Naive thymus-derived CD4-positive, alpha-beta T cell (primary cell): Measurements from ENCODE around the gene HOXA2. TPM values are rescaled to one million over a fixed set of nuclear protein-coding genes. Genes with fewer than 3 reads are reported as not detected.

ENCODE experiments used
- ATAC-seq: fragments of 150-1000 bp; cut with Tn5 transposase; 2 replicates; pipeline ENCODE4 v1.10.0; 2021; ENCODE audit warnings: mild to moderate bottlenecking, moderate library complexity
- CTCF ChIA-PET: fragments of 350-600 bp; sonication (Branson Sonifier 250); formaldehyde crosslinking; loops from one replicate; lab custom pipeline; 2021; ENCODE audit warnings: antibody characterized with exemption; lab: Charles Lee
- POLR2A ChIA-PET: fragments of 350-600 bp; sonication (Branson Sonifier 250); formaldehyde crosslinking; loops from one replicate; lab custom pipeline; 2021; ENCODE audit warnings: antibody characterized with exemption, inconsistent platforms; lab: Charles Lee
- DNase-seq, 9 donors: peaks; one replicate each; pipeline versions ENCODE4 v3.0.0 to v3.0.0-alpha.2; 2020 to 2022; ENCODE audit warnings: mixed read lengths in 1 of 9
- H3K27ac ChIP-seq: one replicate; pipeline ENCODE4 v1.7.0; 2013; ENCODE audit warnings: mild to moderate bottlenecking, low read depth, low read length, moderate library complexity
- H3K27me3 ChIP-seq, 2 donors: one replicate each; pipeline ENCODE4 v1.7.0; 2013; ENCODE audit warnings: low read length in 2 of 2, mild to moderate bottlenecking in 2 of 2, moderate library complexity in 2 of 2; ENCODE audit not compliant: control insufficient read depth in 2 of 2, insufficient read depth in 2 of 2
- H3K36me3 ChIP-seq, 3 experiments: 1 replicate in 2 of 3; 2 replicates in 1 of 3; pipeline ENCODE4 v1.7.0; 2013; ENCODE audit warnings: low read length in 3 of 3, mild to moderate bottlenecking in 3 of 3, moderate library complexity in 1 of 3; ENCODE audit not compliant: insufficient read depth in 3 of 3, control insufficient read depth in 2 of 3
- H3K4me1 ChIP-seq, 2 donors: one replicate each; pipeline ENCODE4 v1.7.0; 2013; ENCODE audit warnings: low read length in 2 of 2, mild to moderate bottlenecking in 2 of 2, moderate library complexity in 1 of 2; ENCODE audit not compliant: control insufficient read depth in 2 of 2, insufficient read depth in 2 of 2
- H3K4me3 ChIP-seq: 2 replicates; pipeline ENCODE4 v1.7.0; 2013; ENCODE audit warnings: mild to moderate bottlenecking, low read length
- H3K9me3 ChIP-seq, 3 experiments: 1 replicate in 2 of 3; 2 replicates in 1 of 3; pipeline ENCODE4 v1.7.0; 2013; ENCODE audit warnings: low read length in 3 of 3; ENCODE audit not compliant: control insufficient read depth in 2 of 3
- H3K27ac Mint-ChIP-seq, 9 donors: one replicate each; pipeline ENCODE4 v1.8.0; 2020 to 2022; ENCODE audit warnings: mixed read lengths in 9 of 9, mild to moderate bottlenecking in 8 of 9, moderate library complexity in 5 of 9, inconsistent platforms in 2 of 9
- H3K27me3 Mint-ChIP-seq, 5 donors: one replicate each; pipeline ENCODE4 v1.8.0; 2021 to 2022; ENCODE audit warnings: mixed read lengths in 5 of 5, mild to moderate bottlenecking in 1 of 5
- H3K36me3 Mint-ChIP-seq, 5 donors: one replicate each; pipeline ENCODE4 v1.8.0; 2020 to 2022; ENCODE audit warnings: mixed read lengths in 5 of 5, mild to moderate bottlenecking in 3 of 5, inconsistent platforms in 1 of 5
- H3K4me1 Mint-ChIP-seq, 7 donors: one replicate each; pipeline ENCODE4 v1.8.0; 2020 to 2022; ENCODE audit warnings: mixed read lengths in 7 of 7, mild to moderate bottlenecking in 3 of 7, inconsistent platforms in 1 of 7
- H3K4me3 Mint-ChIP-seq, 10 donors: one replicate each; pipeline ENCODE4 v1.8.0; 2020 to 2022; ENCODE audit warnings: mild to moderate bottlenecking in 10 of 10, mixed read lengths in 10 of 10, moderate library complexity in 6 of 10, inconsistent platforms in 2 of 10
- H3K9me3 Mint-ChIP-seq, 11 donors: one replicate each; pipeline ENCODE4 v1.8.0; 2020 to 2022; ENCODE audit warnings: mixed read lengths in 11 of 11, mild to moderate bottlenecking in 4 of 11, inconsistent platforms in 1 of 11, moderate library complexity in 1 of 11
- intact Hi-C, 2 donors: fragments of 100-400 bp; cut with micrococcal nuclease; formaldehyde crosslinking; loops; one replicate each; pipeline ENCODE4 v1.15.1; 2023
- polyA plus RNA-seq, 2 donors: library from polyadenylated mRNA; unstranded; fragments of 300-500 nt; fragmentation: Illumina TruSeq; gene quantifications; one replicate each; pipeline ENCODE4 v1.2.3, GENCODE V29; 2021
- total RNA-seq, 6 experiments: library from RNA in 5 of 6; stranded (reverse) in 5 of 6; gene quantifications; 1 replicate in 5 of 6; 2 replicates in 1 of 6; pipeline ENCODE4 v1.2.3 and lab custom pipeline; 2021 to 2026

HOXA2 gene
- total and polyA plus RNA-seq, 7 experiments from 2014 or later, result not detected

GRCh38 chr7:27148031-27148755, 45.7 kb upstream of the HOXA2 start:
- H3K4me1 ChIP-seq, result peaks cover 23 to 28% of the 10 kb centered on the region in 2 donors
- Mint-ChIP-seq H3K36me3 (peaks cover 0 to 3% (median 0%) of the 10 kb centered on the region in 5 donors), H3K9me3 (peaks cover 0 to 3% (median 0%) of the 10 kb centered on the region in 11 donors)

DNA sequence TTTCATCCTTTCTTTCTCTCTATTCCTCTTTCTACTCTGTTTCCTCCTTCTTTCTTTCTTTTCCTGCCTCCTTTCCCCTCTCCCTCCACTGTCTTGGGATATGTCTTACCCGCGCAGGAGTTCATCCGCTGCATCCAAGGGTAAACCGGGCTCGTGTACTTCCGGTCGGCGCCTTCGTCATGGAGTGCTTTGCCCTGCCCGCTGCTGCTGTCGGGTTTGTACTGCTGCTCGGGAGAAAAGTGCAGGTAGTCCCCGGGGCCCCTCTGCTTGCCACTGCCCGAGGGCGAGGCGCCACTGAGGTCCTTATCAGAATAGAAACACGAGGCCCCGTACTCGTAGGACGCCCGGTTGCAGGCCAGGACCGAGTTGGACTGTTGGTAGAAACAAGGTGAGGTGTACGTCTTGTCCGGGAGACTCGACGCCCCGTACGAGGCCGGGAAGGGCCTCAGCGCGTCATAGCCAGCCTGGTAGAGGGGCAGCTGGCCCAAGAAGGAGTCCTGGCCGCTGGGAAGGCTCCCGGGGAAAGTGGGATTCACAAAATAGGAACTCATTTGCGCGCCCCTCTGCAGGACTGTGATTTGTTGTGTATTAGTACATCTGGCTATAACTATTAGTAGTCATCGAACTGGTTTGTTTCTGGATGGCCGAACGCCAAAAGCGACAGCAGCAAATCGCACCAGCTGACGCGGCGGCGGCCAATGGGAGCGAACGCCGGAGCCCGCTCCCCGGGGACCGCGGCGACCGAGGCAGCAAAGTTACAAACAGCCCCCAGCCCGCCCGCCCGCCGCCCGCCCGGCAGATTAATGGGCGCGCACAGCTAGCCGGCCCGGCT, 44.9 kb upstream of the HOXA2 start, which contains the start of gene HOXA6:
Gene HOXA6, minus strand, starts transcription at position 576 of the 832 bp plus-strand sequence. Its CDS starts 25 bp downstream, at position 551.
- no peak for DNase-seq
- POLR2A ChIA-PET, result interaction anchor here (1.2 kb wide), 1 partner anchor 10 kb away, joined by 3 read pairs; no protein-coding TSS in a partner anchor
- peaks cover 10 to 41% (median 28%) of the 10 kb centered on the region in 7 donors for H3K4me1 Mint-ChIP-seq

More at GRCh38 chr7:27148031-27148755, 45.7 kb upstream of the HOXA2 start:
- Mint-ChIP-seq H3K4me1 (peaks cover 10 to 43% (median 28%) of the 10 kb centered on the region in 7 donors), H3K27ac (peak overlapping the region in 3 of 9 donors; percentile 42 to 62 (median 45)), H3K27me3 (peaks cover 61 to 81% (median 68%) of the 10 kb centered on the region in 5 donors), H3K4me3 (peak overlapping the region in 9 of 10 donors; percentile 56 to 82 (median 69))
- POLR2A ChIA-PET, result interaction anchor here (1.2 kb wide), 1 partner anchor 9 kb away, joined by 3 read pairs; no protein-coding TSS in a partner anchor
- no peaks in the 10 kb centered on the region for H3K9me3 ChIP-seq
- DNase-seq (no peak), ATAC-seq (no peak)
- intact Hi-C loops, result no loop called here
- H3K36me3 ChIP-seq, result no peaks in the 10 kb centered on the region
- CTCF ChIA-PET, result interaction anchor here (1.1 to 4.2 kb wide), 2 partner anchors 14 to 28 kb away, joined by 4 to 42 read pairs; no protein-coding TSS in a partner anchor
- H3K4me3 ChIP-seq, result no peak overlapping the region
- peaks cover 28 to 48% of the 10 kb centered on the region in 2 donors for H3K27me3 ChIP-seq
- H3K27ac ChIP-seq, result no peak overlapping the region

GRCh38 chr7:27146491-27147198, 44.2 kb upstream of the HOXA2 start:
- CTCF ChIA-PET, result interaction anchor here (1.0 kb wide), 1 partner anchor 459 kb away, joined by 3 read pairs; no protein-coding TSS in a partner anchor
- Mint-ChIP-seq H3K4me3 (peak overlapping the region in 2 of 10 donors; percentile 54 to 82), H3K4me1 (peaks cover 7 to 33% (median 21%) of the 10 kb centered on the region in 7 donors), H3K27ac (no peak overlapping the region), H3K27me3 (peaks cover 56 to 77% (median 63%) of the 10 kb centered on the region in 5 donors), H3K36me3 (peaks cover 0 to 3% (median 0%) of the 10 kb centered on the region in 5 donors), H3K9me3 (peaks cover 0 to 3% (median 0%) of the 10 kb centered on the region in 11 donors)
- Histone ChIP-seq H3K9me3 (no peaks in the 10 kb centered on the region), H3K4me1 (peaks cover 14 to 19% of the 10 kb centered on the region in 2 donors), H3K27ac (no peak overlapping the region), H3K4me3 (no peak overlapping the region), H3K36me3 (no peaks in the 10 kb centered on the region), H3K27me3 (peaks cover 12 to 32% of the 10 kb centered on the region in 2 donors)
- POLR2A ChIA-PET, result no interaction called here
- intact Hi-C loops, result no loop called here
- no peak for ATAC-seq
- no peak for DNase-seq

More for the DNA sequence above, 44.9 kb upstream of the HOXA2 start, which contains the start of gene HOXA6:
- Mint-ChIP-seq H3K9me3 (peaks cover 0 to 3% (median 0%) of the 10 kb centered on the region in 11 donors), H3K4me3 (peak within 1 kb of the TSS in 9 of 10 donors; percentile 56 to 82 (median 69)), H3K27ac (peak within 1 kb of the TSS in 3 of 9 donors; percentile 42 to 62 (median 45)), H3K27me3 (peaks cover 63 to 81% (median 65%) of the 10 kb centered on the region in 5 donors), H3K36me3 (peaks cover 0 to 3% (median 0%) of the 10 kb centered on the region in 5 donors)
- Histone ChIP-seq H3K4me1 (peaks cover 21 to 26% of the 10 kb centered on the region in 2 donors), H3K4me3 (no peak within 1 kb of the TSS), H3K27me3 (peaks cover 20 to 40% of the 10 kb centered on the region in 2 donors), H3K36me3 (no peaks in the 10 kb centered on the region), H3K9me3 (no peaks in the 10 kb centered on the region), H3K27ac (no peak within 1 kb of the TSS)
- CTCF ChIA-PET, result interaction anchor here (1.0 to 4.2 kb wide), 2 partner anchors 14 to 460 kb away, joined by 3 to 42 read pairs; no protein-coding TSS in a partner anchor
- intact Hi-C loops, result no loop called here
- ATAC-seq, result no peak

DNA sequence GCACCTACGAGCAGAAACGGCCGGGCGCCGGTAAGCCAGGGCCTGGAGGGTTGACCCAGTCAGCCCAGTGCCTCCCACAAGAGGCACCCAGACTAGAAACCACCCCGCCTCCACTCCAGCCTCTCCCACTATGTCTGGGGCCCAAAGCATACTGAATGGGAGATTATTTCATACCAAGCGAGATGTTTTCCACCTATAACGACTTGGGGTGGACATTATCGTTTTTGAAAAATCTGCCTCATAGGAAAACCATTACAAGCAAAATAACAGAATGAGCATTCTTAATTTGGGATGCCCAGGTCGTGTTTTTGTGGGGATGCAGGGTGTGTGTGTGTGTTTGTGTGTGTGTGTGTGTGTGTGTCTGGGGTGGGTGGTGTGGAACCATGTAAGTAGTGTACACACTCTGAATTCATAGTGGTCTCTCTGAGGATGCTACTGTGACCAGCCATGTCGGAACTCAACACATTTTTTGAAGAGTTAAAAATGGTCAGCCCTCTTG, 43.5 kb upstream of the HOXA2 start:
- peaks cover 8 to 26% of the 10 kb centered on the region in 2 donors for H3K27me3 ChIP-seq
- no peak overlapping the region for H3K4me3 ChIP-seq
- no peaks in the 10 kb centered on the region for H3K9me3 ChIP-seq
- intact Hi-C loops, result no loop called here
- H3K27ac Mint-ChIP-seq, result no peak overlapping the region
- H3K4me3 Mint-ChIP-seq, result no peak overlapping the region
- H3K4me1 Mint-ChIP-seq, result peaks cover 1 to 26% (median 15%) of the 10 kb centered on the region in 7 donors
- H3K9me3 Mint-ChIP-seq, result peaks cover 0 to 3% (median 0%) of the 10 kb centered on the region in 11 donors
- CTCF ChIA-PET, result no interaction called here
- no peak overlapping the region for H3K27ac ChIP-seq
- POLR2A ChIA-PET, result no interaction called here
- no peak for ATAC-seq
- peaks cover 0 to 3% (median 0%) of the 10 kb centered on the region in 5 donors for H3K36me3 Mint-ChIP-seq
- peaks cover 7 to 12% of the 10 kb centered on the region in 2 donors for H3K4me1 ChIP-seq
- no peaks in the 10 kb centered on the region for H3K36me3 ChIP-seq
- H3K27me3 Mint-ChIP-seq, result peaks cover 49 to 76% (median 62%) of the 10 kb centered on the region in 5 donors
- DNase-seq, result no peak

DNA sequence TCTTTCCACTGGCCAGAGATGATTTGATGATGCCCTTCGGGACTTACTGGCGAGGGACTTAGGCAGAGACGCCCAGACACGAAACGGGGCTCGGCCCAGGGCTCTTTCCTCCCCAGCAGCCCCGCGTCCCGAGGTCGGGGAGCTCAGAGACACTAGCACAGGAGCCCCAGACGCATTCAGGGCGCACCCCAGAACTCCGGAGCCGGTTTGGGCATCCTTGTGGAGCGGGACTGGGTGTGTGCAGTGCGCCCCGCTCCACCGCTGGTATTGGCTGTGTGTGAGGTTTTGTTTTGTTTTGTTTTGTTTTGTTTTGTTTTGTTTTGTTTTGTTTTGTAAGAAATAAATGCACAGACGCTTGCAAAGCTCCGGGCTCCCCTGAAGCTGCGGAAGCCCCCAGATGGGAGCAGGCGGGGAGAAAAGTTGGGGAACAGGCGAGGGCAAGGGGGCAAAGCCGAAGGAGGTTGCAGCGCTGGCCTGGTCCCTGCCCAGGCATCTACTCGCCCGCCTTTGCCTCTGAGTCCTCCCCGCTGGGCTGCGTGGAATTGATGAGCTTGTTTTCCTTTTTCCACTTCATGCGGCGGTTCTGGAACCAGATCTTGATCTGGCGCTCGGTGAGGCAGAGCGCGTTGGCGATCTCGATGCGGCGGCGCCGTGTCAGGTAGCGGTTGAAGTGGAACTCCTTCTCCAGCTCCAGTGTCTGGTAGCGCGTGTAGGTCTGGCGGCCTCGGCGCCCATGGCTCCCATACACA, 42.9 kb upstream of the HOXA2 start:
- DNase-seq, result no peak
- H3K27me3 Mint-ChIP-seq, result peaks cover 44 to 71% (median 58%) of the 10 kb centered on the region in 5 donors

More for the DNA sequence above, 42.9 kb upstream of the HOXA2 start:
- H3K4me1 ChIP-seq, result peaks cover 3 to 6% of the 10 kb centered on the region in 2 donors
- H3K36me3 ChIP-seq, result no peaks in the 10 kb centered on the region
- intact Hi-C loops, result no loop called here
- no peak overlapping the region for H3K4me3 ChIP-seq
- Mint-ChIP-seq H3K27ac (no peak overlapping the region), H3K9me3 (peaks cover 0 to 3% (median 0%) of the 10 kb centered on the region in 11 donors), H3K4me3 (no peak overlapping the region), H3K4me1 (peaks cover 0 to 20% (median 11%) of the 10 kb centered on the region in 7 donors), H3K36me3 (peaks cover 0 to 3% (median 0%) of the 10 kb centered on the region in 5 donors)
- ChIA-PET CTCF (interaction anchor here (0.6 to 1.5 kb wide), 2 partner anchors 15 to 980 kb away, joined by 3 to 6 read pairs; no protein-coding TSS in a partner anchor), POLR2A (no interaction called here)
- no peak for ATAC-seq
- H3K27me3 ChIP-seq, result peaks cover 4 to 20% of the 10 kb centered on the region in 2 donors
- H3K9me3 ChIP-seq, result no peaks in the 10 kb centered on the region
- H3K27ac ChIP-seq, result no peak overlapping the region
